Caco-2 (cell line): Measurements from ENCODE around the gene CNTNAP5. TPM values are rescaled to one million over a fixed set of nuclear protein-coding genes. Genes with fewer than 3 reads are reported as not detected.

Experiments
- BruUV-seq: library from RNA; stranded (reverse); fragments of 400-500 nt; replicated peaks from 2 replicates; lab custom pipeline; 2021; lab: Mats Ljungman, UMichigan
- CTCF ChIA-PET: fragments of 300-600 bp; sonication (Branson Sonifier 250); formaldehyde crosslinking; loops from one replicate; lab custom pipeline; 2022; ENCODE audit warnings: antibody characterized with exemption; lab: Charles Lee
- POLR2A ChIA-PET: fragments of 300-600 bp; sonication (Branson Sonifier 250); formaldehyde crosslinking; loops from one replicate; lab custom pipeline; 2022; ENCODE audit warnings: antibody characterized with exemption; lab: Charles Lee
- DNase-seq, 2 experiments: peaks; one replicate each; pipeline versions ENCODE4 v3.0.0 to v3.0.0-alpha.2; 2020 to 2022
- H3K27me3 ChIP-seq: replicated peaks from 2 replicates; pipeline ENCODE4 v1.6.0; 2011; ENCODE audit warnings: low read length; ENCODE audit not compliant: control insufficient read depth, insufficient read depth
- H3K36me3 ChIP-seq: 2 replicates; pipeline ENCODE4 v1.5.1; 2011; ENCODE audit warnings: low read length; ENCODE audit not compliant: control insufficient read depth, insufficient read depth
- H3K4me1 ChIP-seq: fragments of 250-450 bp; sonication (Bioruptor Pico); 2 replicates; pipeline ENCODE4 v1.5.1; 2020; ENCODE audit warnings: mild to moderate bottlenecking
- H3K4me3 ChIP-seq: 2 replicates; pipeline ENCODE4 v1.5.1; 2011; ENCODE audit warnings: low read depth, mild to moderate bottlenecking, control low read depth, low read length
- H3K9me3 ChIP-seq: fragments of 250-450 bp; sonication (Bioruptor Pico); 2 replicates; pipeline ENCODE4 v1.5.1; 2020; ENCODE audit warnings: mild to moderate bottlenecking, moderate library complexity
- H3K27ac Mint-ChIP-seq: one replicate; pipeline ENCODE4 v1.8.0; 2022; ENCODE audit warnings: mixed read lengths; ENCODE audit not compliant: unreplicated experiment
- H3K27me3 Mint-ChIP-seq: one replicate; pipeline ENCODE4 v1.8.0; 2022; ENCODE audit warnings: mixed read lengths; ENCODE audit not compliant: insufficient read depth, unreplicated experiment
- H3K36me3 Mint-ChIP-seq: one replicate; pipeline ENCODE4 v1.8.0; 2022; ENCODE audit warnings: mild to moderate bottlenecking, mixed read lengths; ENCODE audit not compliant: insufficient read depth, unreplicated experiment
- H3K4me1 Mint-ChIP-seq: one replicate; pipeline ENCODE4 v1.8.0; 2022; ENCODE audit warnings: low read depth, mixed read lengths; ENCODE audit not compliant: unreplicated experiment
- H3K4me3 Mint-ChIP-seq: one replicate; pipeline ENCODE4 v1.8.0; 2022; ENCODE audit warnings: mild to moderate bottlenecking, moderate library complexity, mixed read lengths; ENCODE audit not compliant: unreplicated experiment
- H3K9me3 Mint-ChIP-seq: one replicate; pipeline ENCODE4 v1.8.0; 2022; ENCODE audit warnings: mixed read lengths; ENCODE audit not compliant: unreplicated experiment
- intact Hi-C: fragments of 100-400 bp; cut with micrococcal nuclease; formaldehyde crosslinking; loops from one replicate; pipeline ENCODE4 v1.10.0; 2022; ENCODE audit not compliant: unreplicated experiment
- total RNA-seq: library from RNA; stranded (reverse); gene quantifications from 2 replicates; pipeline ENCODE4 v1.2.3, GENCODE V29; 2022
- TF ChIP-seq, protein P1 (sequence below), 2 experiments: fragments of 200-600 bp in 1 of 2; IDR thresholded peaks; 1 replicate in 1 of 2; 2 replicates in 1 of 2; pipeline versions ENCODE4 v1.5.1 to v1.8.0; 2011 to 2022; ENCODE audit warnings: antibody characterized with exemption in 1 of 2, control low read depth in 1 of 2, inconsistent platforms in 1 of 2, low read depth in 1 of 2, low read length in 1 of 2, mild to moderate bottlenecking in 1 of 2, moderate library complexity in 1 of 2; ENCODE audit not compliant: insufficient read depth in 1 of 2, severe bottlenecking in 1 of 2, unreplicated experiment in 1 of 2

CNTNAP5 gene
- total RNA-seq, 1 experiment from 2014 or later = 0.14 TPM

DNA sequence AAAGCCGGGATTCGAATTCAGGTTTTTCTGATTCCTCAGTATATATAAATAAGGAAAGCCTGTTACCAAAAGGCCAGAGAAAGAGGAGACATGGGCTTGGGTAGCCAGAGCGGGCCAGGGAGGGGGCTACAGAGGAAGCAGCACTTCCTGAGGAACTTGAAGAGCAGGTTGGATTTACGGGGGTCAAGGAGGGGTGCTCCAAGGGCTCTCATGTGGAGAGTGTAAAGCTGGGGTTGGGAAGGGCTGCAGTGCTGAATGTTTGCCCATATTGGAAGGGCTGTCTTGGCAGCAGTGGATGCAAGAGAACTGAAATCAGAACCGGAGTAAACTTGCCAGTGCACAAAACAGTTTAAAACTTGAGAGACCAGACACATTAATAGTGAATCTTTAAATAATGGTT is 511.5 kb downstream of the CNTNAP5 start:
- Mint-ChIP-seq H3K9me3 (no peaks in the 10 kb centered on the region), H3K4me1 (no peaks in the 10 kb centered on the region), H3K36me3 (no peaks in the 10 kb centered on the region), H3K27me3 (peaks cover 10% of the 10 kb centered on the region), H3K4me3 (no peak overlapping the region), H3K27ac (no peak overlapping the region)
- POLR2A ChIA-PET = no interaction called here
- intact Hi-C loops = loop anchor here (10.0 kb wide), 1 partner anchor 512 kb away; the partner anchor contains the start of gene CNTNAP5
- H3K27me3 ChIP-seq = no peaks in the 10 kb centered on the region; the same call in 1 of the 2 replicates
- CTCF ChIA-PET = no interaction called here
- no peaks in the 10 kb centered on the region for H3K4me1 ChIP-seq
- H3K4me3 ChIP-seq = no peak overlapping the region
- TF ChIP-seq, protein P1, sequence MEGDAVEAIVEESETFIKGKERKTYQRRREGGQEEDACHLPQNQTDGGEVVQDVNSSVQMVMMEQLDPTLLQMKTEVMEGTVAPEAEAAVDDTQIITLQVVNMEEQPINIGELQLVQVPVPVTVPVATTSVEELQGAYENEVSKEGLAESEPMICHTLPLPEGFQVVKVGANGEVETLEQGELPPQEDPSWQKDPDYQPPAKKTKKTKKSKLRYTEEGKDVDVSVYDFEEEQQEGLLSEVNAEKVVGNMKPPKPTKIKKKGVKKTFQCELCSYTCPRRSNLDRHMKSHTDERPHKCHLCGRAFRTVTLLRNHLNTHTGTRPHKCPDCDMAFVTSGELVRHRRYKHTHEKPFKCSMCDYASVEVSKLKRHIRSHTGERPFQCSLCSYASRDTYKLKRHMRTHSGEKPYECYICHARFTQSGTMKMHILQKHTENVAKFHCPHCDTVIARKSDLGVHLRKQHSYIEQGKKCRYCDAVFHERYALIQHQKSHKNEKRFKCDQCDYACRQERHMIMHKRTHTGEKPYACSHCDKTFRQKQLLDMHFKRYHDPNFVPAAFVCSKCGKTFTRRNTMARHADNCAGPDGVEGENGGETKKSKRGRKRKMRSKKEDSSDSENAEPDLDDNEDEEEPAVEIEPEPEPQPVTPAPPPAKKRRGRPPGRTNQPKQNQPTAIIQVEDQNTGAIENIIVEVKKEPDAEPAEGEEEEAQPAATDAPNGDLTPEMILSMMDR (IDR thresholded peaks at IDR 0.05; ENCODE audit: insufficient read depth in 1 of 2, low read depth in 1 of 2, low read length in 1 of 2, severe bottlenecking in 1 of 2, unreplicated experiment in 1 of 2) = no peak
- H3K9me3 ChIP-seq = no peaks in the 10 kb centered on the region; the same call in 1 of the 2 replicates
- DNase-seq = no peak
- BruUV-seq = no TSS peak
- no peaks in the 10 kb centered on the region for H3K36me3 ChIP-seq

DNA sequence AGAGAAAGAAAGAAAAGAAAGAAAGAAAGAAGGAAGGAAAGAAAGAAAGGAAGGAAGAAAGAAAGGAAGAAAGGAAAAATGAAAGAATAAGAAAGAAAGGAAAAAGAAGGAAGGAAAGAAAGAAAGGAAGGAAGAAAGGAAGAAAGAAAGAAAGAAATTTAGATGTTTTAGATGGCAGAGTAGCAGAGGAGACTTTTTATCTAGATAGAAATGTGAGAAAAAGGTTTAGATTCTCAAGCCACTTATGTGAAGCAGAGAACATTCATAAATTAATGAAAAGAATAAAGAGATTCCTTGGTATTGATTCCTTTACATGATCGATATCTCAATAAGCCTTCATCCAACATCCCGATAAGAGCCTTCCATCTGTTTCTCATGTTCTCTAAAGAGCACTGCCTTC is 513.5 kb downstream of the CNTNAP5 start:
- Mint-ChIP-seq H3K36me3 (no peaks in the 10 kb centered on the region), H3K4me1 (no peaks in the 10 kb centered on the region), H3K9me3 (no peaks in the 10 kb centered on the region), H3K27ac (no peak overlapping the region), H3K27me3 (peaks cover 16% of the 10 kb centered on the region), H3K4me3 (no peak overlapping the region)
- CTCF ChIA-PET = no interaction called here
- H3K4me1 ChIP-seq = no peaks in the 10 kb centered on the region
- H3K9me3 ChIP-seq = no peaks in the 10 kb centered on the region
- H3K36me3 ChIP-seq = no peaks in the 10 kb centered on the region
- TF ChIP-seq, protein P1 (IDR thresholded peaks at IDR 0.05; ENCODE audit: insufficient read depth in 1 of 2, low read depth in 1 of 2, low read length in 1 of 2, severe bottlenecking in 1 of 2, unreplicated experiment in 1 of 2) = no peak
- no TSS peak for BruUV-seq
- no peak for DNase-seq
- intact Hi-C loops = loop anchor here (10.0 kb wide), 1 partner anchor 514 kb away; the partner anchor contains the start of gene CNTNAP5
- H3K27me3 ChIP-seq = no peaks in the 10 kb centered on the region; the same call in 1 of the 2 replicates
- H3K4me3 ChIP-seq = no peak overlapping the region
- POLR2A ChIA-PET = no interaction called here

DNA sequence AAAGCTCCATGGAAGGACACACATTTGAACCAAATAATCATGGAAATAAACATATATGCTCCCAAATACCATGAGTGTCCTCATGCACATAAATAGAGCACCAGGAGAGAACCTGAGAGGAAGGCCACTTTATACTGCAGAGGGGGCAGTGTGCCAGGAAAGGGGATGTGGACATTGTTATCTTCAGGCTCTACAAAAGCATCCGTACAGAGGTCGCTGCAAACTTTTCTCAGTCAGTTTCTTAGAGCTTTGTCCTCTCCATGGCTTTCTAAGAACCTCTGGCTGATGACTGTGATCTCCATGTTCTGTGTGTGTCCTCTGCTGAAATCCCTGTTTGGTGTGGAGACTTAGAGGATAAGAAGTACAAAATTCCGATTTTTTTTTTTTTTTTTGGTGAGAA is 515.7 kb downstream of the CNTNAP5 start:
- Mint-ChIP-seq H3K4me3 (no peak overlapping the region), H3K27me3 (peaks cover 16% of the 10 kb centered on the region), H3K27ac (no peak overlapping the region), H3K36me3 (no peaks in the 10 kb centered on the region), H3K9me3 (no peaks in the 10 kb centered on the region), H3K4me1 (no peaks in the 10 kb centered on the region)
- no peak overlapping the region for H3K4me3 ChIP-seq
- H3K4me1 ChIP-seq = no peaks in the 10 kb centered on the region
- TF ChIP-seq, protein P1 (IDR thresholded peaks at IDR 0.05; ENCODE audit: insufficient read depth in 1 of 2, low read depth in 1 of 2, low read length in 1 of 2, severe bottlenecking in 1 of 2, unreplicated experiment in 1 of 2) = no peak
- POLR2A ChIA-PET = no interaction called here
- no peaks in the 10 kb centered on the region for H3K9me3 ChIP-seq
- CTCF ChIA-PET = no interaction called here
- DNase-seq = no peak
- H3K36me3 ChIP-seq = no peaks in the 10 kb centered on the region
- intact Hi-C loops = no loop called here
- BruUV-seq = no TSS peak
- H3K27me3 ChIP-seq = no peaks in the 10 kb centered on the region
